ENCODE results near the gene FAM193A.
"Not testable (repeated sequence)": the region's sequence is repeated elsewhere in the genome, so short reads cannot be mapped to it uniquely, and the experiment has no call there.

DNA sequence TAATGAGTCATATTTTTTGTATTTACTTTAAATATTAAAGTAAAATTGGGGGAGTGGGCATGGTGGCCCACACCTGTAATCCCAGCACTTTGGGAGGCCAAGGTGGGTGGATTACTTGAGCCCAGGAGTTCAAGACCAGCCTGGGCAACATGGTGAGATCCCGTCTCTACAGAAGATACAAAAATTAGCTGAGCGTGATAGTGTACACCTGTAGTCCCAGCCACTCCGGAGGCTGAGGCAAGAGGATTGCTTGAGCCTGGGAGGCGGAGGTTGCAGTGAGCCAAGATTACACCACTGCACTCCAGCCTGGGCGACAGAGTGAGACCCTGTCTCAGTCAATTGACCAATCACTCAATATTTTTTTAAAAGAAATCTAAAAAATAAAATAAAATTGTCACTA, 100.5 kb downstream of the FAM193A start:
- TF ChIP-seq, protein P1, sequence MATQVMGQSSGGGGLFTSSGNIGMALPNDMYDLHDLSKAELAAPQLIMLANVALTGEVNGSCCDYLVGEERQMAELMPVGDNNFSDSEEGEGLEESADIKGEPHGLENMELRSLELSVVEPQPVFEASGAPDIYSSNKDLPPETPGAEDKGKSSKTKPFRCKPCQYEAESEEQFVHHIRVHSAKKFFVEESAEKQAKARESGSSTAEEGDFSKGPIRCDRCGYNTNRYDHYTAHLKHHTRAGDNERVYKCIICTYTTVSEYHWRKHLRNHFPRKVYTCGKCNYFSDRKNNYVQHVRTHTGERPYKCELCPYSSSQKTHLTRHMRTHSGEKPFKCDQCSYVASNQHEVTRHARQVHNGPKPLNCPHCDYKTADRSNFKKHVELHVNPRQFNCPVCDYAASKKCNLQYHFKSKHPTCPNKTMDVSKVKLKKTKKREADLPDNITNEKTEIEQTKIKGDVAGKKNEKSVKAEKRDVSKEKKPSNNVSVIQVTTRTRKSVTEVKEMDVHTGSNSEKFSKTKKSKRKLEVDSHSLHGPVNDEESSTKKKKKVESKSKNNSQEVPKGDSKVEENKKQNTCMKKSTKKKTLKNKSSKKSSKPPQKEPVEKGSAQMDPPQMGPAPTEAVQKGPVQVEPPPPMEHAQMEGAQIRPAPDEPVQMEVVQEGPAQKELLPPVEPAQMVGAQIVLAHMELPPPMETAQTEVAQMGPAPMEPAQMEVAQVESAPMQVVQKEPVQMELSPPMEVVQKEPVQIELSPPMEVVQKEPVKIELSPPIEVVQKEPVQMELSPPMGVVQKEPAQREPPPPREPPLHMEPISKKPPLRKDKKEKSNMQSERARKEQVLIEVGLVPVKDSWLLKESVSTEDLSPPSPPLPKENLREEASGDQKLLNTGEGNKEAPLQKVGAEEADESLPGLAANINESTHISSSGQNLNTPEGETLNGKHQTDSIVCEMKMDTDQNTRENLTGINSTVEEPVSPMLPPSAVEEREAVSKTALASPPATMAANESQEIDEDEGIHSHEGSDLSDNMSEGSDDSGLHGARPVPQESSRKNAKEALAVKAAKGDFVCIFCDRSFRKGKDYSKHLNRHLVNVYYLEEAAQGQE (IDR thresholded peaks at IDR 0.05; ENCODE audit: low read depth, low read length): not testable (repeated sequence)
- TF ChIP-seq FOXM1 (IDR thresholded peaks at IDR 0.05; ENCODE audit: low read depth); TCF12 (IDR thresholded peaks at IDR 0.05): not testable (repeated sequence)

Data from SK-N-SH (cell line).